HepG2 (cell line): ENCODE data around the gene INO80B. TPM values are rescaled to one million over a fixed set of nuclear protein-coding genes. Genes with fewer than 3 reads are reported as not detected.
A peak's percentile ranks its signal among the peaks of the same experiment; 100 is the strongest.

ENCODE experiments used
- ATM ChIP-seq: fragments of 450-650 bp; IDR thresholded peaks from 2 replicates; pipeline ENCODE4 v1.7.1; 2017; ENCODE audit warnings: mild to moderate bottlenecking, borderline replicate concordance
- CCAR2 ChIP-seq: fragments of 200-400 bp; formaldehyde crosslinking; optimal IDR thresholded peaks from 2 replicates; pipeline ENCODE3; 2018; ENCODE audit warnings: low read depth, mild to moderate bottlenecking, low read length, moderate library complexity
- CHD4 ChIP-seq: fragments of 200-600 bp; sonication (generic); IDR thresholded peaks from 2 replicates; pipeline ENCODE4 v1.7.0; 2017; ENCODE audit warnings: mild to moderate bottlenecking, low read length, borderline replicate concordance
- EP300 ChIP-seq, 3 experiments: sonication (generic) in 1 of 3; formaldehyde crosslinking in 1 of 3; IDR thresholded peaks; 2 replicates each; pipeline versions ENCODE4 v1.5.1 to v1.6.1; 2011 to 2020; ENCODE audit warnings: low read depth in 2 of 3, low read length in 2 of 3, borderline replicate concordance in 1 of 3, improper control_type of control experiment in 1 of 3, mild to moderate bottlenecking in 1 of 3, missing genetic modification reagents in 1 of 3, moderate library complexity in 1 of 3
- FOSL1 ChIP-seq: sonication (generic); formaldehyde crosslinking; IDR thresholded peaks from 2 replicates; pipeline ENCODE4 v1.9.0; 2021; ENCODE audit warnings: missing genetic modification reagents, borderline replicate concordance
- GPN1 ChIP-seq: sonication (generic); formaldehyde crosslinking; IDR thresholded peaks from 2 replicates; pipeline ENCODE4 v1.5.1; 2020; ENCODE audit warnings: missing genetic modification reagents, borderline replicate concordance
- HDAC6 ChIP-seq: fragments of 200-600 bp; sonication (generic); IDR thresholded peaks from 2 replicates; pipeline ENCODE4 v1.7.0; 2017; ENCODE audit warnings: mild to moderate bottlenecking, antibody characterized with exemption, low read length, low read depth
- HES4 ChIP-seq: sonication (generic); formaldehyde crosslinking; IDR thresholded peaks from 2 replicates; pipeline ENCODE4 v1.9.0; 2021; ENCODE audit warnings: mild to moderate bottlenecking, missing genetic modification reagents, borderline replicate concordance
- HNRNPK ChIP-seq: fragments of 200-400 bp; formaldehyde crosslinking; IDR thresholded peaks from 2 replicates; pipeline ENCODE4 v1.6.1; 2018; ENCODE audit warnings: low read length, low read depth, moderate library complexity, mild to moderate bottlenecking; ENCODE audit not compliant: poor library complexity, severe bottlenecking
- HNRNPL ChIP-seq: fragments of 200-400 bp; formaldehyde crosslinking; IDR thresholded peaks from 2 replicates; pipeline ENCODE4 v1.6.1; 2017; ENCODE audit warnings: mild to moderate bottlenecking, low read depth, low read length
- KDM3A ChIP-seq: IDR thresholded peaks from 2 replicates; pipeline ENCODE4 v1.6.1; 2018; ENCODE audit warnings: low read depth, missing compliant biosample characterization
- KDM4B ChIP-seq: sonication (generic); formaldehyde crosslinking; IDR thresholded peaks from 2 replicates; pipeline ENCODE4 v1.4.0; 2020; ENCODE audit warnings: missing genetic modification reagents
- MED13 ChIP-seq: sonication (generic); formaldehyde crosslinking; IDR thresholded peaks from 2 replicates; pipeline ENCODE4 v1.5.0; 2020; ENCODE audit warnings: missing genetic modification reagents
- MYNN ChIP-seq: sonication (generic); formaldehyde crosslinking; IDR thresholded peaks from 2 replicates; pipeline ENCODE4 v1.4.0; 2020; ENCODE audit warnings: mild to moderate bottlenecking, low read depth, missing genetic modification reagents
- NFE2 ChIP-seq: sonication (generic); formaldehyde crosslinking; IDR thresholded peaks from 2 replicates; pipeline ENCODE4 v1.4.0; 2020; ENCODE audit warnings: missing genetic modification reagents
- NFYC ChIP-seq: IDR thresholded peaks from 2 replicates; pipeline ENCODE4 v1.6.1; 2016; ENCODE audit warnings: missing genetic modification reagents, missing compliant biosample characterization
- RFX1 ChIP-seq: fragments of 450-650 bp; IDR thresholded peaks from 2 replicates; pipeline ENCODE4 v1.6.1; 2017
- STAG1 ChIP-seq: sonication (generic); formaldehyde crosslinking; IDR thresholded peaks from 2 replicates; pipeline ENCODE4 v1.4.0; 2020; ENCODE audit warnings: missing genetic modification reagents
- YY1 ChIP-seq: IDR thresholded peaks from 2 replicates; pipeline ENCODE4 v1.6.1; 2011; ENCODE audit warnings: low read length, low read depth, moderate library complexity, mild to moderate bottlenecking; ENCODE audit not compliant: insufficient read depth, insufficient replicate concordance
- ZBTB46 ChIP-seq: sonication (generic); formaldehyde crosslinking; IDR thresholded peaks from 2 replicates; pipeline ENCODE4 v1.4.0; 2020; ENCODE audit warnings: mild to moderate bottlenecking, missing genetic modification reagents, borderline replicate concordance
- ZFP90 ChIP-seq: sonication (generic); formaldehyde crosslinking; IDR thresholded peaks from 2 replicates; pipeline ENCODE4 v1.8.0; 2022; ENCODE audit warnings: missing genetic modification reagents, mild to moderate bottlenecking, inconsistent platforms, borderline replicate concordance
- ZNF207 ChIP-seq: fragments of 450-650 bp; IDR thresholded peaks from 2 replicates; pipeline ENCODE4 v1.6.1; 2016; ENCODE audit warnings: antibody characterized with exemption, borderline replicate concordance
- ZNF251 ChIP-seq: sonication (generic); formaldehyde crosslinking; IDR thresholded peaks from 2 replicates; pipeline ENCODE4 v1.9.0; 2021; ENCODE audit warnings: mild to moderate bottlenecking, missing genetic modification reagents
- ZNF274 ChIP-seq: sonication (generic); formaldehyde crosslinking; IDR thresholded peaks from 2 replicates; pipeline ENCODE4 v1.5.1; 2020; ENCODE audit warnings: mild to moderate bottlenecking, missing genetic modification reagents
- ZNF282 ChIP-seq: fragments of 450-650 bp; IDR thresholded peaks from 2 replicates; pipeline ENCODE4 v1.6.1; 2018; ENCODE audit not compliant: partially characterized antibody
- ZNF431 ChIP-seq: sonication (generic); formaldehyde crosslinking; IDR thresholded peaks from 2 replicates; pipeline ENCODE4 v1.9.0; 2022; ENCODE audit warnings: missing genetic modification reagents, low read depth, mild to moderate bottlenecking, borderline replicate concordance
- ZNF550 ChIP-seq: sonication (generic); formaldehyde crosslinking; IDR thresholded peaks from 2 replicates; pipeline ENCODE4 v1.4.0; 2020; ENCODE audit warnings: mild to moderate bottlenecking, missing genetic modification reagents, borderline replicate concordance
- ZNF672 ChIP-seq: sonication (generic); formaldehyde crosslinking; IDR thresholded peaks from 2 replicates; pipeline ENCODE4 v1.8.1; 2022; ENCODE audit warnings: missing genetic modification reagents
- ZNF792 ChIP-seq: IDR thresholded peaks from 2 replicates; pipeline ENCODE4 v1.6.1; 2016
- ZNF83 ChIP-seq: sonication (generic); formaldehyde crosslinking; IDR thresholded peaks from 2 replicates; pipeline ENCODE4 v1.4.0; 2020; ENCODE audit warnings: missing genetic modification reagents, mild to moderate bottlenecking, borderline replicate concordance
- ZNF839 ChIP-seq: sonication (generic); formaldehyde crosslinking; IDR thresholded peaks from 2 replicates; pipeline ENCODE4 v1.4.0; 2020; ENCODE audit warnings: missing genetic modification reagents, mild to moderate bottlenecking, borderline replicate concordance
- polyA plus RNA-seq, 8 experiments: library from polyadenylated mRNA; depleted of rRNA in 3 of 8; stranded (reverse) in 7 of 8; unstranded in 1 of 8; fragments of >200 nt; fragmentation: Illumina TruSeq in 4 of 8; extraction: Trizol in 4 of 8; gene quantifications; 2 replicates each; pipeline versions ENCODE4 v1.2.1 to v1.2.3, GENCODE V29; 2011 to 2016; ENCODE audit warnings: low read depth in 4 of 8, missing spikeins in 1 of 8, mixed read lengths in 1 of 8; ENCODE audit not compliant: insufficient read depth in 1 of 8
- total RNA-seq, 5 experiments: library from RNA; depleted of rRNA; stranded (reverse); fragments of >200 nt; fragmentation: Illumina TruSeq; extraction: Trizol; gene quantifications; 2 replicates each; pipeline ENCODE4 v1.2.3, GENCODE V29; 2016; ENCODE audit warnings: low read depth in 1 of 5

INO80B gene
- total and polyA plus RNA-seq, 2 of the 13 experiments (the other 11 are each of a cell fraction or from before 2014, with no cell fraction given), result 6.2 to 14.5 TPM

GRCh38 chr2:74413001-74413698 is 41.7 kb upstream of the INO80B start (continued):
- TF ChIP-seq YY1 (peak; percentile 28), ZNF282 (no peak), ZNF83 (CRISPR knock-in tag) (no peak), NFE2 (no peak), KDM4B (CRISPR knock-in tag) (no peak), HNRNPL (no peak), HDAC6 (no peak), MYNN (CRISPR knock-in tag) (no peak), FOSL1 (no peak), ZNF207 (no peak), ATM (no peak), KDM3A (no peak), MED13 (CRISPR knock-in tag) (no peak), ZNF431 (no peak), ZNF550 (0 out of 2 replicates have a peak, but pooled peaks have one; percentile 59), ZNF672 (no peak), NFYC (CRISPR knock-in tag) (no peak), CHD4 (no peak), ZBTB46 (CRISPR knock-in tag) (no peak), CCAR2 (no peak), GPN1 (CRISPR knock-in tag) (no peak), ZNF274 (CRISPR knock-in tag) (0 out of 2 replicates have a peak, but pooled peaks have one; percentile 57), HNRNPK (no peak), ZNF251 (no peak), ZFP90 (no peak), EP300 (IDR thresholded peaks at IDR 0.05; ENCODE audit: low read depth in 2 of 2, low read length in 2 of 2) (0 out of 4 replicates have a peak, but pooled peaks of 1 of the 2 experiments have one; percentile 23), EP300 (CRISPR knock-in tag; IDR thresholded peaks at IDR 0.05; ENCODE audit: borderline replicate concordance) (no peak), STAG1 (CRISPR knock-in tag) (no peak), ZNF839 (CRISPR knock-in tag) (peak; percentile 57; the same call in 1 of the 2 replicates), HES4 (CRISPR knock-in tag) (0 out of 2 replicates have a peak, but pooled peaks have one; percentile 55), ZNF792 (0 out of 2 replicates have a peak, but pooled peaks have one; percentile 23), RFX1 (no peak)
